Sigmoid colon (tissue), 7 donors: Measurements from ENCODE around the gene ERGIC1. TPM values are rescaled to one million over a fixed set of nuclear protein-coding genes. Genes with fewer than 3 reads are reported as not detected.

Source experiments
- DNase-seq: peaks from one replicate; pipeline ENCODE4 v3.0.0-alpha.2; 2019
- H3K27ac ChIP-seq, 4 donors: fragments of 200-600 bp; sonication (generic); one replicate each; pipeline ENCODE4 v1.5.1; 2016 to 2019; ENCODE audit warnings: mild to moderate bottlenecking in 1 of 4
- H3K27me3 ChIP-seq, 3 donors: fragments of 200-600 bp; sonication (generic); one replicate each; pipeline ENCODE4 v1.5.1; 2019; ENCODE audit warnings: mild to moderate bottlenecking in 1 of 3
- H3K36me3 ChIP-seq, 4 donors: fragments of 200-600 bp; sonication (generic); one replicate each; pipeline ENCODE4 v1.5.1; 2016 to 2019
- H3K4me1 ChIP-seq, 4 donors: fragments of 200-600 bp; sonication (generic); one replicate each; pipeline ENCODE4 v1.5.1; 2017 to 2019
- H3K4me3 ChIP-seq, 4 donors: fragments of 200-600 bp; sonication (generic); one replicate each; pipeline ENCODE4 v1.5.1; 2017 to 2019; ENCODE audit warnings: mild to moderate bottlenecking in 2 of 4, moderate library complexity in 1 of 4
- H3K9me3 ChIP-seq, 4 donors: fragments of 200-600 bp in 3 of 4; sonication (generic) in 3 of 4; one replicate each; pipeline versions ENCODE4 v1.5.1 to v1.6.1; 2013 to 2019
- CTCF ChIP-seq, 4 experiments: fragments of 450-650 bp in 3 of 4; fragments of 200-600 bp in 1 of 4; IDR thresholded peaks; one replicate each; pipeline ENCODE4 v1.5.1; 2016 to 2019; ENCODE audit warnings: antibody characterized with exemption in 4 of 4, mild to moderate bottlenecking in 3 of 4, moderate library complexity in 2 of 4
- EP300 ChIP-seq, 4 donors: sonication (generic); formaldehyde crosslinking; IDR thresholded peaks; one replicate each; pipeline ENCODE4 v1.6.1; 2017; ENCODE audit warnings: antibody characterized with exemption in 4 of 4
- POLR2A ChIP-seq, 2 donors: fragments of 450-650 bp; IDR thresholded peaks; one replicate each; pipeline ENCODE4 v1.6.1; 2016; ENCODE audit warnings: antibody characterized with exemption in 2 of 2, mild to moderate bottlenecking in 2 of 2, moderate library complexity in 2 of 2
- POLR2AphosphoS5 ChIP-seq, 4 donors: sonication (generic); formaldehyde crosslinking; IDR thresholded peaks; one replicate each; pipeline ENCODE4 v1.6.1; 2017; ENCODE audit warnings: antibody characterized with exemption in 4 of 4
- WGBS, 2 donors: extraction: QIAGEN DNeasy Blood & Tissue Kit; methylation state at CpG; one replicate each; pipeline ENCODE4 v1.1.7; 2013; 5-methylcytosine and 5-hydroxymethylcytosine counted together
- intact Hi-C: fragments of 100-400 bp; cut with DNase I; formaldehyde crosslinking; loops from one replicate; pipeline ENCODE4 v1.15.1; 2023
- polyA plus RNA-seq, 3 donors: library from polyadenylated mRNA; stranded (reverse); fragments of 200-250 nt; gene quantifications; one replicate each; pipeline ENCODE4 v1.2.3, GENCODE V29; 2013
- total RNA-seq, 4 donors: library from RNA; depleted of rRNA; stranded (reverse); fragments of >200 nt; gene quantifications; one replicate each; pipeline ENCODE4 v1.1.0, GENCODE V29; 2016
- donor health status: healthy with polysubstance abuse.
- donor health status: Bipolar disorder and iron deficiency.
- donor health status: healthy.

ERGIC1 gene
- total and polyA plus RNA-seq, 7 donors: 80.6 to 160 (median 117) TPM

GRCh38 chr5:172901788-172902496, 67.9 kb downstream of the ERGIC1 start:
- Histone ChIP-seq H3K9me3 (no peaks in the 10 kb centered on the region), H3K36me3 (peaks cover 0 to 4% (median 0%) of the 10 kb centered on the region in 4 donors), H3K27me3 (no peaks in the 10 kb centered on the region), H3K4me1 (peaks cover 0 to 85% (median 84%) of the 10 kb centered on the region in 4 donors), H3K27ac (peak overlapping the region; percentile 87 to 96 (median 90)), H3K4me3 (no peak overlapping the region)
- DNase-seq: peak; percentile 76
- WGBS, 2 donors: 89% methylated on average over 9 of the region's 9 CpGs
- TF ChIP-seq POLR2A (IDR thresholded peaks at IDR 0.05): no peak
- no peak for TF ChIP-seq CTCF (IDR thresholded peaks at IDR 0.05)
- no peak for TF ChIP-seq POLR2AphosphoS5 (IDR thresholded peaks at IDR 0.05)
- TF ChIP-seq EP300 (IDR thresholded peaks at IDR 0.05): no peak
- intact Hi-C loops: loop anchor here (10.0 kb wide), 1 partner anchor 347 kb away; no protein-coding TSS in a partner anchor

- H3K4me1 ChIP-seq: peaks cover 0 to 85% (median 84%) of the 10 kb centered on the region in 4 donors
- H3K36me3 ChIP-seq: peaks cover 0 to 4% (median 0%) of the 10 kb centered on the region in 4 donors
- intact Hi-C loops: loop anchor here (1.0 to 10.0 kb wide), 3 partner anchors 29 to 348 kb away; no protein-coding TSS in a partner anchor
- 69 to 82% methylated on average over 25 of the region's 25 CpGs for WGBS, 2 donors
- peak overlapping the region; percentile 87 to 96 (median 90) for H3K27ac ChIP-seq
- DNase-seq: peak; percentile 97
- H3K27me3 ChIP-seq: no peaks in the 10 kb centered on the region
- TF ChIP-seq EP300 (IDR thresholded peaks at IDR 0.05) (peak; percentile 43 to 100 (median 86)), CTCF (IDR thresholded peaks at IDR 0.05) (peak in 2 of 4 experiments; percentile 15 to 59), POLR2AphosphoS5 (IDR thresholded peaks at IDR 0.05) (peak; percentile 64 to 93 (median 74)), POLR2A (IDR thresholded peaks at IDR 0.05) (no peak)
- H3K9me3 ChIP-seq: no peaks in the 10 kb centered on the region
- no peak overlapping the region for H3K4me3 ChIP-seq
Observed at GRCh38 chr5:172902497-172903472, 68.7 kb downstream of the ERGIC1 start.

GRCh38 chr5:172903790-172904189, 69.7 kb downstream of the ERGIC1 start:
- peaks cover 0 to 4% (median 0%) of the 10 kb centered on the region in 4 donors for H3K36me3 ChIP-seq
- peak; percentile 88 for DNase-seq
- peak overlapping the region; percentile 87 to 96 (median 90) for H3K27ac ChIP-seq
- H3K27me3 ChIP-seq: no peaks in the 10 kb centered on the region
- TF ChIP-seq EP300 (IDR thresholded peaks at IDR 0.05): peak in 1 of 4 donors; percentile 86
- TF ChIP-seq CTCF (IDR thresholded peaks at IDR 0.05): no peak
- TF ChIP-seq POLR2AphosphoS5 (IDR thresholded peaks at IDR 0.05): peak; percentile 13 to 65 (median 61)
- H3K9me3 ChIP-seq: no peaks in the 10 kb centered on the region
- H3K4me3 ChIP-seq: no peak overlapping the region
- 25 to 66% methylated on average over 4 of the region's 4 CpGs for WGBS, 2 donors
- intact Hi-C loops: loop anchor here (1.0 to 10.0 kb wide), 4 partner anchors 30 to 349 kb away; no protein-coding TSS in a partner anchor
- H3K4me1 ChIP-seq: peaks cover 0 to 77% (median 76%) of the 10 kb centered on the region in 4 donors

- no peaks in the 10 kb centered on the region for H3K9me3 ChIP-seq
- peak overlapping the region; percentile 87 to 96 (median 90) for H3K27ac ChIP-seq
- no peak for DNase-seq
- peaks cover 0 to 4% (median 0%) of the 10 kb centered on the region in 4 donors for H3K36me3 ChIP-seq
- no peaks in the 10 kb centered on the region for H3K27me3 ChIP-seq
- no peak overlapping the region for H3K4me3 ChIP-seq
- H3K4me1 ChIP-seq: peaks cover 0 to 75% (median 74%) of the 10 kb centered on the region in 4 donors
- 41 to 70% methylated on average over 4 of the region's 4 CpGs for WGBS, 2 donors
- TF ChIP-seq EP300 (IDR thresholded peaks at IDR 0.05) (no peak), POLR2A (IDR thresholded peaks at IDR 0.05) (no peak), POLR2AphosphoS5 (IDR thresholded peaks at IDR 0.05) (no peak), CTCF (IDR thresholded peaks at IDR 0.05) (no peak)
- intact Hi-C loops: loop anchor here (2.0 to 10.0 kb wide), 2 partner anchors 35 to 349 kb away; no protein-coding TSS in a partner anchor
Observed at GRCh38 chr5:172904312-172904642, 70.2 kb downstream of the ERGIC1 start.
